ENCODE measurements around the gene KAZN. TPM values are rescaled to one million over a fixed set of nuclear protein-coding genes. Genes with fewer than 3 reads are reported as not detected.

Gene KAZN
- polyA plus RNA-seq, 1 donor from 2014 or later = 20.6 TPM

DNA sequence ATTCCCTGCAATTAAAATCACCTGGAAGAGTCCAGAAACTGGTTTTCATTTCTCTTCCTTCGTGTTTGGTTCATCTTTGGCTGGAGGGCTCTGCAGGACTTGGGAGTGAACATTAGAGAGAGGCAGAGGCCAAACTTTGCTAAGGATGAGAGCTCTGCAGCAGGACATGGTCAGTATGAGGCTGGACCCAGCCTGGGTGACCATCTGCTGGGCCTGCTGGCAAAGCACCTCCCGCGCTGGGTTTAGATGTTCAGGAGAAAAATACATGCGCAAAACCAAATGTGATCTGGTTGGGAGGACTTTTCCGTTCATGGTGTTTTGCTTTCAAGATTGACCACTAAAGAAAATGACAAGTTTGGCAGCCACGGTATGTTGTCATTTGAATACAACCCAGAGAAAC lies 15.9 kb downstream of the KAZN start:
- Histone ChIP-seq H3K4me2 (ENCODE audit: low read length) (no peak overlapping the region), H3K36me3 (ENCODE audit: insufficient read depth, low read length) (peaks cover 4% of the 10 kb centered on the region), H3K27ac (ENCODE audit: low read length) (no peak overlapping the region), H3K27me3 (ENCODE audit: insufficient read depth, low read depth, low read length) (no peaks in the 10 kb centered on the region), H3K79me2 (replicated peaks; ENCODE audit: insufficient read depth, low read length) (peaks cover 36% of the 10 kb centered on the region), H3F3A (ENCODE audit: insufficient read depth, low read length, poor library complexity, severe bottlenecking) (no peaks in the 10 kb centered on the region), H3K9me3 (ENCODE audit: low read length) (no peaks in the 10 kb centered on the region), H4K20me1 (ENCODE audit: insufficient read depth) (no peaks in the 10 kb centered on the region), H2AFZ (ENCODE audit: low read depth, low read length) (no peak overlapping the region), H3K9ac (ENCODE audit: low read length) (no peak overlapping the region), H3K4me3 (ENCODE audit: low read length) (no peak overlapping the region), H3K9me2 (ENCODE audit: insufficient read depth, low read length) (no peaks in the 10 kb centered on the region)
- TF ChIP-seq EP300 (conservative IDR thresholded peaks at IDR 0.05; ENCODE audit: poor library complexity, severe bottlenecking) (no peak), MXI1 (conservative IDR thresholded peaks at IDR 0.05; ENCODE audit: poor library complexity, severe bottlenecking) (no peak), SMC3 (conservative IDR thresholded peaks at IDR 0.05; ENCODE audit: poor library complexity) (no peak), POLR2AphosphoS5 (IDR thresholded peaks at IDR 0.05) (no peak), RAD21 (conservative IDR thresholded peaks at IDR 0.05) (no peak), EZH2 (IDR thresholded peaks at IDR 0.05; ENCODE audit: borderline replicate concordance, insufficient read depth, low read length, poor library complexity, severe bottlenecking) (no peak), TAF1 (IDR thresholded peaks at IDR 0.05; ENCODE audit: low read depth) (no peak)
- TF ChIP-seq, protein P1, sequence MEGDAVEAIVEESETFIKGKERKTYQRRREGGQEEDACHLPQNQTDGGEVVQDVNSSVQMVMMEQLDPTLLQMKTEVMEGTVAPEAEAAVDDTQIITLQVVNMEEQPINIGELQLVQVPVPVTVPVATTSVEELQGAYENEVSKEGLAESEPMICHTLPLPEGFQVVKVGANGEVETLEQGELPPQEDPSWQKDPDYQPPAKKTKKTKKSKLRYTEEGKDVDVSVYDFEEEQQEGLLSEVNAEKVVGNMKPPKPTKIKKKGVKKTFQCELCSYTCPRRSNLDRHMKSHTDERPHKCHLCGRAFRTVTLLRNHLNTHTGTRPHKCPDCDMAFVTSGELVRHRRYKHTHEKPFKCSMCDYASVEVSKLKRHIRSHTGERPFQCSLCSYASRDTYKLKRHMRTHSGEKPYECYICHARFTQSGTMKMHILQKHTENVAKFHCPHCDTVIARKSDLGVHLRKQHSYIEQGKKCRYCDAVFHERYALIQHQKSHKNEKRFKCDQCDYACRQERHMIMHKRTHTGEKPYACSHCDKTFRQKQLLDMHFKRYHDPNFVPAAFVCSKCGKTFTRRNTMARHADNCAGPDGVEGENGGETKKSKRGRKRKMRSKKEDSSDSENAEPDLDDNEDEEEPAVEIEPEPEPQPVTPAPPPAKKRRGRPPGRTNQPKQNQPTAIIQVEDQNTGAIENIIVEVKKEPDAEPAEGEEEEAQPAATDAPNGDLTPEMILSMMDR (IDR thresholded peaks at IDR 0.05; ENCODE audit: poor library complexity, severe bottlenecking) = no peak
- TF ChIP-seq, protein P2, sequence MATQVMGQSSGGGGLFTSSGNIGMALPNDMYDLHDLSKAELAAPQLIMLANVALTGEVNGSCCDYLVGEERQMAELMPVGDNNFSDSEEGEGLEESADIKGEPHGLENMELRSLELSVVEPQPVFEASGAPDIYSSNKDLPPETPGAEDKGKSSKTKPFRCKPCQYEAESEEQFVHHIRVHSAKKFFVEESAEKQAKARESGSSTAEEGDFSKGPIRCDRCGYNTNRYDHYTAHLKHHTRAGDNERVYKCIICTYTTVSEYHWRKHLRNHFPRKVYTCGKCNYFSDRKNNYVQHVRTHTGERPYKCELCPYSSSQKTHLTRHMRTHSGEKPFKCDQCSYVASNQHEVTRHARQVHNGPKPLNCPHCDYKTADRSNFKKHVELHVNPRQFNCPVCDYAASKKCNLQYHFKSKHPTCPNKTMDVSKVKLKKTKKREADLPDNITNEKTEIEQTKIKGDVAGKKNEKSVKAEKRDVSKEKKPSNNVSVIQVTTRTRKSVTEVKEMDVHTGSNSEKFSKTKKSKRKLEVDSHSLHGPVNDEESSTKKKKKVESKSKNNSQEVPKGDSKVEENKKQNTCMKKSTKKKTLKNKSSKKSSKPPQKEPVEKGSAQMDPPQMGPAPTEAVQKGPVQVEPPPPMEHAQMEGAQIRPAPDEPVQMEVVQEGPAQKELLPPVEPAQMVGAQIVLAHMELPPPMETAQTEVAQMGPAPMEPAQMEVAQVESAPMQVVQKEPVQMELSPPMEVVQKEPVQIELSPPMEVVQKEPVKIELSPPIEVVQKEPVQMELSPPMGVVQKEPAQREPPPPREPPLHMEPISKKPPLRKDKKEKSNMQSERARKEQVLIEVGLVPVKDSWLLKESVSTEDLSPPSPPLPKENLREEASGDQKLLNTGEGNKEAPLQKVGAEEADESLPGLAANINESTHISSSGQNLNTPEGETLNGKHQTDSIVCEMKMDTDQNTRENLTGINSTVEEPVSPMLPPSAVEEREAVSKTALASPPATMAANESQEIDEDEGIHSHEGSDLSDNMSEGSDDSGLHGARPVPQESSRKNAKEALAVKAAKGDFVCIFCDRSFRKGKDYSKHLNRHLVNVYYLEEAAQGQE (IDR thresholded peaks at IDR 0.05; ENCODE audit: borderline replicate concordance) = no peak

DNA sequence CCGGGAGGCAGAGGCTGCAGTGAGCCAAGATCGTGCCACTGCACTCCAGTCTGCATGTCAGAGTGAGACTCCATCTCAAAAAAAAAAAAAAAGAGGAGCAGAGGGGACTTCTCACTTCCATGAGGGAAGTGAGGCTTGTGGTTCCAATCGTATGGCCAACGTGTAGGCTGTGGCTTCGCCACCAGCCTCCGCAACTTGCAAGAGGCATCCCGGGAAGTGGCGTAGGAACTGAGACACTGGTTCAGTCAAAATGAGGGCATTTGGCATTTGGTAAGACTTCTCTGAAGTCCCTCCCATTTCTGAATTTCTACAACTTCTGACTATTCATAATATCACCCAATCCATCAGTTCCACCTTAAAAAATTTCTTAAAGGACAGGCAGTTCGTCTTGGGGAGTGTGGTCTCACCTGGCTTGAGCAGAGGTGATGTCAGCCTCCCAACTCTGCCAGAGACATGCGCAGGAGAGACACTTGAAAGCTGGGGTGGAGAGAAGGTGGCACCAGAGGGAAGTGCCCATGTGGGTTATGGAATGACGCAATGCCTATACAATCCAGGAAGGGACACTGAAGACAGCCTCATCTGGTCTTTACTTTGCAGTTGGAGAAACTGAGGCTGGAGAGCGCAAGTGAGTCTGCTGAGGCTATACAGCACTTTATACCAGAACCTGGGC lies 17.2 kb downstream of the KAZN start:
- no peak overlapping the region for H3K27ac ChIP-seq (ENCODE audit: low read length)

More for the DNA sequence above, 17.2 kb downstream of the KAZN start:
- no peaks in the 10 kb centered on the region for H3F3A ChIP-seq (ENCODE audit: insufficient read depth, low read length, poor library complexity, severe bottlenecking)
- H3K79me2 ChIP-seq (replicated peaks; ENCODE audit: insufficient read depth, low read length) = peaks cover 45% of the 10 kb centered on the region
- H3K9me3 ChIP-seq (ENCODE audit: low read length) = no peaks in the 10 kb centered on the region
- H3K27me3 ChIP-seq (ENCODE audit: insufficient read depth, low read depth, low read length) = no peaks in the 10 kb centered on the region
- no peak overlapping the region for H3K4me3 ChIP-seq (ENCODE audit: low read length)
- H3K9me2 ChIP-seq (ENCODE audit: insufficient read depth, low read length) = no peaks in the 10 kb centered on the region
- TF ChIP-seq MXI1 (conservative IDR thresholded peaks at IDR 0.05; ENCODE audit: poor library complexity, severe bottlenecking) (no peak), EP300 (conservative IDR thresholded peaks at IDR 0.05; ENCODE audit: poor library complexity, severe bottlenecking) (no peak), POLR2AphosphoS5 (IDR thresholded peaks at IDR 0.05) (no peak), SMC3 (conservative IDR thresholded peaks at IDR 0.05; ENCODE audit: poor library complexity) (no peak), TAF1 (IDR thresholded peaks at IDR 0.05; ENCODE audit: low read depth) (no peak), RAD21 (conservative IDR thresholded peaks at IDR 0.05) (no peak), EZH2 (IDR thresholded peaks at IDR 0.05; ENCODE audit: borderline replicate concordance, insufficient read depth, low read length, poor library complexity, severe bottlenecking) (no peak)
- TF ChIP-seq, protein P1 (IDR thresholded peaks at IDR 0.05; ENCODE audit: poor library complexity, severe bottlenecking) = no peak
- TF ChIP-seq, protein P2 (IDR thresholded peaks at IDR 0.05; ENCODE audit: borderline replicate concordance) = no peak
- no peak overlapping the region for H3K9ac ChIP-seq (ENCODE audit: low read length)
- H4K20me1 ChIP-seq (ENCODE audit: insufficient read depth) = no peaks in the 10 kb centered on the region
- H3K4me2 ChIP-seq (ENCODE audit: low read length) = no peak overlapping the region
- H2AFZ ChIP-seq (ENCODE audit: low read depth, low read length) = no peak overlapping the region
- H3K36me3 ChIP-seq (ENCODE audit: insufficient read depth, low read length) = peaks cover 4% of the 10 kb centered on the region
